ENCODE results near the gene SBK2. TPM values are rescaled to one million over a fixed set of nuclear protein-coding genes. Genes with fewer than 3 reads are reported as not detected.

The SBK2 gene
- total RNA-seq, 3 donors from 2014 or later (not counting 1 experiment from before 2014, with no cell fraction given) = not detected

- no peaks in the 10 kb centered on the region for H3K36me3 ChIP-seq (ENCODE audit: control insufficient read depth, insufficient read depth, low read length)
- ATAC-seq (no peak), DNase-seq (no peak)
- 91% methylated on average over 5 of the region's 5 CpGs for WGBS (ENCODE audit: insufficient coverage)
- Mint-ChIP-seq H3K9me3 (no peaks in the 10 kb centered on the region), H3K36me3 (no peaks in the 10 kb centered on the region), H3K4me1 (no peaks in the 10 kb centered on the region), H3K4me3 (no peak overlapping the region), H3K27ac (no peak overlapping the region), H3K27me3 (ENCODE audit: low read depth in 2 of 2) (peaks cover 12 to 20% of the 10 kb centered on the region in 2 donors)
- H3K27ac ChIP-seq (ENCODE audit: low read length) = no peak overlapping the region
- intact Hi-C loops (cut with micrococcal nuclease) = no loop called here
- TF ChIP-seq CTCF (IDR thresholded peaks at IDR 0.05) = no peak
- H3K4me1 ChIP-seq (ENCODE audit: control insufficient read depth, insufficient read depth, low read length) = no peaks in the 10 kb centered on the region
- H3K4me3 ChIP-seq (ENCODE audit: low read length) = no peak overlapping the region
- H3K27me3 ChIP-seq (ENCODE audit: control insufficient read depth, insufficient read depth, low read length) = peaks cover 4% of the 10 kb centered on the region
- H3K9me3 ChIP-seq (ENCODE audit: control insufficient read depth, insufficient read depth, low read length) = no peaks in the 10 kb centered on the region
Observed at GRCh38 chr19:55552206-55552605, 15.3 kb upstream of the SBK2 start.

- TF ChIP-seq CTCF (IDR thresholded peaks at IDR 0.05) = no peak
- H3K9me3 ChIP-seq (ENCODE audit: control insufficient read depth, insufficient read depth, low read length) = no peaks in the 10 kb centered on the region
- H3K27ac ChIP-seq (ENCODE audit: low read length) = no peak overlapping the region
- no peaks in the 10 kb centered on the region for H3K4me1 Mint-ChIP-seq
- H3K27me3 ChIP-seq (ENCODE audit: control insufficient read depth, insufficient read depth, low read length) = peaks cover 6% of the 10 kb centered on the region
- ATAC-seq = no peak
- H3K27ac Mint-ChIP-seq = no peak overlapping the region
- intact Hi-C loops (cut with micrococcal nuclease) = no loop called here
- H3K4me3 ChIP-seq (ENCODE audit: low read length) = no peak overlapping the region
- peaks cover 12 to 27% of the 10 kb centered on the region in 2 donors for H3K27me3 Mint-ChIP-seq (ENCODE audit: low read depth in 2 of 2)
- H3K36me3 Mint-ChIP-seq = no peaks in the 10 kb centered on the region
- H3K4me3 Mint-ChIP-seq = no peak overlapping the region
- no peaks in the 10 kb centered on the region for H3K4me1 ChIP-seq (ENCODE audit: control insufficient read depth, insufficient read depth, low read length)
- no peak for DNase-seq
- no peaks in the 10 kb centered on the region for H3K9me3 Mint-ChIP-seq
- 87% methylated on average over 5 of the region's 7 CpGs for WGBS (ENCODE audit: insufficient coverage)
- H3K36me3 ChIP-seq (ENCODE audit: control insufficient read depth, insufficient read depth, low read length) = no peaks in the 10 kb centered on the region
Observed at GRCh38 chr19:55550321-55550650, 13.4 kb upstream of the SBK2 start.

GRCh38 chr19:55549500-55550320, 12.8 kb upstream of the SBK2 start:
- no peak for TF ChIP-seq CTCF (IDR thresholded peaks at IDR 0.05)
- Mint-ChIP-seq H3K4me1 (no peaks in the 10 kb centered on the region), H3K4me3 (no peak overlapping the region), H3K9me3 (no peaks in the 10 kb centered on the region), H3K36me3 (no peaks in the 10 kb centered on the region), H3K27me3 (ENCODE audit: low read depth in 2 of 2) (peaks cover 12 to 30% of the 10 kb centered on the region in 2 donors), H3K27ac (no peak overlapping the region)
- H3K4me1 ChIP-seq (ENCODE audit: control insufficient read depth, insufficient read depth, low read length) = no peaks in the 10 kb centered on the region
- H3K36me3 ChIP-seq (ENCODE audit: control insufficient read depth, insufficient read depth, low read length) = no peaks in the 10 kb centered on the region
- peaks cover 6% of the 10 kb centered on the region for H3K27me3 ChIP-seq (ENCODE audit: control insufficient read depth, insufficient read depth, low read length)
- no peak overlapping the region for H3K27ac ChIP-seq (ENCODE audit: low read length)
- H3K9me3 ChIP-seq (ENCODE audit: control insufficient read depth, insufficient read depth, low read length) = no peaks in the 10 kb centered on the region
- no peak for ATAC-seq
- no peak overlapping the region for H3K4me3 ChIP-seq (ENCODE audit: low read length)
- DNase-seq = no peak
- WGBS (ENCODE audit: insufficient coverage) = 81% methylated on average over 30 of the region's 36 CpGs
- intact Hi-C loops (cut with micrococcal nuclease) = no loop called here
